ENCODE data around the gene MTM1. TPM values are rescaled to one million over a fixed set of nuclear protein-coding genes. Genes with fewer than 3 reads are reported as not detected.

Gene MTM1
- total RNA-seq, 1 donor from 2014 or later, result 8.1 TPM

Other genes starting within 250 kb of the MTM1 start
- gene MAMLD1, start 205.3 kb upstream of the MTM1 start, total RNA-seq, result 3.7 TPM
- 28.5 TPM for gene MTMR1, start 124.8 kb downstream of the MTM1 start, total RNA-seq

Data from temporal lobe (tissue), 1 donor.